ENCODE data around the gene AGBL4.

GRCh38 chr1:48853006-48853405 is 1170.7 kb downstream of the AGBL4 start:
- TF ChIP-seq CTCF (conservative IDR thresholded peaks at IDR 0.05; ENCODE audit: low read depth, low read length) (no peak), EZH2 (IDR thresholded peaks at IDR 0.05; ENCODE audit: low read length, unreplicated experiment) (no peak), EZH2phosphoT487 (IDR thresholded peaks at IDR 0.05; ENCODE audit: borderline replicate concordance, low read length) (no peak)
